Measurements from ENCODE around the gene HSD17B14. TPM values are rescaled to one million over a fixed set of nuclear protein-coding genes. Genes with fewer than 3 reads are reported as not detected.

HSD17B14 gene
- total and polyA plus RNA-seq, 9 of the 15 experiments (the other 6 are each of a cell fraction or from before 2014, with no cell fraction given), result 0.16 TPM; not detected in 8

DNA sequence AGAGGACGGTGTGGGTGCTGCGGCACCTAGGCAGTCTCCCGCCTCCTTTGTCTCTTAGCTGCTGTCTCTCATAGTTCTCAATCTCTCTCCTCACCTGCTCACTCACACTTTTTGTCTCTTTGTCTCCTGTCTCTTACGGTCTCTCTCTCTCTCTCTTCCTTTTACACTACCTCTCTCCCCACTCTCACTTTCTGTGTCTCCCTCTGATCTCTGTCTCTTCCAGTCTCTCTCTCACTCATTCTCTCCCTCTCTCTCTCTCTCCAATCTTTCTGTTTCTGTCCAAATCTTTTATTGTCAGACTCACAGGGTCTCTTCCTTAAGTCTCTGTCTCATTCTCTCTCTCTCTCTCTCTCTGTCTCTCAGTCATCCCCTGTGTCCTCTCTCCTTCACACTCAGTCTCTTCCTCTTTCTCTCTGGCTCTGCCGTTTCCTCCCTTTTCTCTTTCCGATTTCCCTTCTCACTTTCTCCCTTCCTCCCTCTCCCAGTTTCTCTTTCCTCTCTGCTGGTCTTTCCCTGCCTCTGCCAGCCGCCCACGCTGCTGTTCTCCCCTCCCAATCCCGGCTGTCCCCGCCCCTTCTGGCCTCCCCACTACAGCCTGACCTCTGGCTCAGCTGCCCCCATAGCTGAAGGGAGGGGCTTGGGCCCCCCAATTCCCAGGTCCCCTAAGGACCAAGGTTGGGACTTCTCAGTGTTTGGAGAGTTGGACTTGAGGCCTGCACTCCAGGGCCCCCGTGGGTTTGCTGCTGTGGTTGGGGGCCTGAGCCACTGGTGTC is 32.0 kb upstream of the HSD17B14 start, which contains the start of gene PLEKHA4 (continued):
- TF ChIP-seq, protein P1, sequence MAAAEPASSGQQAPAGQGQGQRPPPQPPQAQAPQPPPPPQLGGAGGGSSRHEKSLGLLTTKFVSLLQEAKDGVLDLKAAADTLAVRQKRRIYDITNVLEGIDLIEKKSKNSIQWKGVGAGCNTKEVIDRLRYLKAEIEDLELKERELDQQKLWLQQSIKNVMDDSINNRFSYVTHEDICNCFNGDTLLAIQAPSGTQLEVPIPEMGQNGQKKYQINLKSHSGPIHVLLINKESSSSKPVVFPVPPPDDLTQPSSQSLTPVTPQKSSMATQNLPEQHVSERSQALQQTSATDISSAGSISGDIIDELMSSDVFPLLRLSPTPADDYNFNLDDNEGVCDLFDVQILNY (CRISPR knock-in tag; IDR thresholded peaks at IDR 0.05), result no peak
- TF ChIP-seq ILK (tag; IDR thresholded peaks at IDR 0.05; ENCODE audit: borderline replicate concordance, low read depth) (no peak), TAF15 (IDR thresholded peaks at IDR 0.05; ENCODE audit: low read depth, low read length) (no peak), ZFX (CRISPR knock-in tag; IDR thresholded peaks at IDR 0.05) (peak; percentile 66), MEF2D (tag; conservative IDR thresholded peaks at IDR 0.05; ENCODE audit: low read depth) (no peak), ASH1L (IDR thresholded peaks at IDR 0.05; ENCODE audit: borderline replicate concordance, low read depth, partially characterized antibody) (peak; percentile 46), KLF16 (IDR thresholded peaks at IDR 0.05) (no peak), ZNF551 (CRISPR knock-in tag; IDR thresholded peaks at IDR 0.05) (no peak), NBN (IDR thresholded peaks at IDR 0.05; ENCODE audit: low read depth) (peak; percentile 80; the same call in 1 of the 2 replicates), SAP30 (IDR thresholded peaks at IDR 0.05; ENCODE audit: borderline replicate concordance, insufficient read depth, low read depth, low read length, poor library complexity, severe bottlenecking) (no peak), MTA1 (IDR thresholded peaks at IDR 0.05; ENCODE audit: borderline replicate concordance) (peak; percentile 77; the same call in 1 of the 2 replicates), HEY1 (CRISPR knock-in tag; IDR thresholded peaks at IDR 0.05; ENCODE audit: borderline replicate concordance) (no peak), HMG20B (CRISPR knock-in tag; IDR thresholded peaks at IDR 0.05) (no peak)
- TF ChIP-seq, protein P2, sequence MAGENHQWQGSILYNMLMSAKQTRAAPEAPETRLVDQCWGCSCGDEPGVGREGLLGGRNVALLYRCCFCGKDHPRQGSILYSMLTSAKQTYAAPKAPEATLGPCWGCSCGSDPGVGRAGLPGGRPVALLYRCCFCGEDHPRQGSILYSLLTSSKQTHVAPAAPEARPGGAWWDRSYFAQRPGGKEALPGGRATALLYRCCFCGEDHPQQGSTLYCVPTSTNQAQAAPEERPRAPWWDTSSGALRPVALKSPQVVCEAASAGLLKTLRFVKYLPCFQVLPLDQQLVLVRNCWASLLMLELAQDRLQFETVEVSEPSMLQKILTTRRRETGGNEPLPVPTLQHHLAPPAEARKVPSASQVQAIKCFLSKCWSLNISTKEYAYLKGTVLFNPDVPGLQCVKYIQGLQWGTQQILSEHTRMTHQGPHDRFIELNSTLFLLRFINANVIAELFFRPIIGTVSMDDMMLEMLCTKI (IDR thresholded peaks at IDR 0.05; ENCODE audit: partially characterized antibody), result no peak
- TF ChIP-seq, protein P3, sequence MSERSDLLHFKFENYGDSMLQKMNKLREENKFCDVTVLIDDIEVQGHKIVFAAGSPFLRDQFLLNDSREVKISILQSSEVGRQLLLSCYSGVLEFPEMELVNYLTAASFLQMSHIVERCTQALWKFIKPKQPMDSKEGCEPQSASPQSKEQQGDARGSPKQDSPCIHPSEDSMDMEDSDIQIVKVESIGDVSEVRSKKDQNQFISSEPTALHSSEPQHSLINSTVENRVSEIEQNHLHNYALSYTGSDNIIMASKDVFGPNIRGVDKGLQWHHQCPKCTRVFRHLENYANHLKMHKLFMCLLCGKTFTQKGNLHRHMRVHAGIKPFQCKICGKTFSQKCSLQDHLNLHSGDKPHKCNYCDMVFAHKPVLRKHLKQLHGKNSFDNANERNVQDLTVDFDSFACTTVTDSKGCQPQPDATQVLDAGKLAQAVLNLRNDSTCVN (CRISPR knock-in tag; IDR thresholded peaks at IDR 0.05), result peak; percentile 83; the same call in 1 of the 2 replicates
- TF ChIP-seq, protein P4, sequence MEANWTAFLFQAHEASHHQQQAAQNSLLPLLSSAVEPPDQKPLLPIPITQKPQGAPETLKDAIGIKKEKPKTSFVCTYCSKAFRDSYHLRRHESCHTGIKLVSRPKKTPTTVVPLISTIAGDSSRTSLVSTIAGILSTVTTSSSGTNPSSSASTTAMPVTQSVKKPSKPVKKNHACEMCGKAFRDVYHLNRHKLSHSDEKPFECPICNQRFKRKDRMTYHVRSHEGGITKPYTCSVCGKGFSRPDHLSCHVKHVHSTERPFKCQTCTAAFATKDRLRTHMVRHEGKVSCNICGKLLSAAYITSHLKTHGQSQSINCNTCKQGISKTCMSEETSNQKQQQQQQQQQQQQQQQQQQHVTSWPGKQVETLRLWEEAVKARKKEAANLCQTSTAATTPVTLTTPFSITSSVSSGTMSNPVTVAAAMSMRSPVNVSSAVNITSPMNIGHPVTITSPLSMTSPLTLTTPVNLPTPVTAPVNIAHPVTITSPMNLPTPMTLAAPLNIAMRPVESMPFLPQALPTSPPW (CRISPR knock-in tag; IDR thresholded peaks at IDR 0.05), result peak; percentile 57
- TF ChIP-seq, protein P5, sequence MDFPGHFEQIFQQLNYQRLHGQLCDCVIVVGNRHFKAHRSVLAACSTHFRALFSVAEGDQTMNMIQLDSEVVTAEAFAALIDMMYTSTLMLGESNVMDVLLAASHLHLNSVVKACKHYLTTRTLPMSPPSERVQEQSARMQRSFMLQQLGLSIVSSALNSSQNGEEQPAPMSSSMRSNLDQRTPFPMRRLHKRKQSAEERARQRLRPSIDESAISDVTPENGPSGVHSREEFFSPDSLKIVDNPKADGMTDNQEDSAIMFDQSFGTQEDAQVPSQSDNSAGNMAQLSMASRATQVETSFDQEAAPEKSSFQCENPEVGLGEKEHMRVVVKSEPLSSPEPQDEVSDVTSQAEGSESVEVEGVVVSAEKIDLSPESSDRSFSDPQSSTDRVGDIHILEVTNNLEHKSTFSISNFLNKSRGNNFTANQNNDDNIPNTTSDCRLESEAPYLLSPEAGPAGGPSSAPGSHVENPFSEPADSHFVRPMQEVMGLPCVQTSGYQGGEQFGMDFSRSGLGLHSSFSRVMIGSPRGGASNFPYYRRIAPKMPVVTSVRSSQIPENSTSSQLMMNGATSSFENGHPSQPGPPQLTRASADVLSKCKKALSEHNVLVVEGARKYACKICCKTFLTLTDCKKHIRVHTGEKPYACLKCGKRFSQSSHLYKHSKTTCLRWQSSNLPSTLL (IDR thresholded peaks at IDR 0.05), result 0 out of 2 replicates have a peak, but pooled peaks have one; percentile 65
- TF ChIP-seq, protein P6, sequence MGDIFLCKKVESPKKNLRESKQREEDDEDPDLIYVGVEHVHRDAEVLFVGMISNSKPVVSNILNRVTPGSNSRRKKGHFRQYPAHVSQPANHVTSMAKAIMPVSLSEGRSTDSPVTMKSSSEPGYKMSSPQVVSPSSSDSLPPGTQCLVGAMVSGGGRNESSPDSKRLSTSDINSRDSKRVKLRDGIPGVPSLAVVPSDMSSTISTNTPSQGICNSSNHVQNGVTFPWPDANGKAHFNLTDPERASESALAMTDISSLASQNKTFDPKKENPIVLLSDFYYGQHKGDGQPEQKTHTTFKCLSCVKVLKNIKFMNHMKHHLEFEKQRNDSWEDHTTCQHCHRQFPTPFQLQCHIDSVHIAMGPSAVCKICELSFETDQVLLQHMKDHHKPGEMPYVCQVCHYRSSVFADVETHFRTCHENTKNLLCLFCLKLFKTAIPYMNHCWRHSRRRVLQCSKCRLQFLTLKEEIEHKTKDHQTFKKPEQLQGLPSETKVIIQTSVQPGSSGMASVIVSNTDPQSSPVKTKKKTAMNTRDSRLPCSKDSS (IDR thresholded peaks at IDR 0.05; ENCODE audit: low read depth, partially characterized antibody), result peak; percentile 44

All from K562 (cell line).